Keratinocyte (primary cell): ENCODE measurements around the gene MFSD12.

Experiments used
- EZH2 ChIP-seq: IDR thresholded peaks from one replicate; pipeline ENCODE4 v1.6.1; 2012; ENCODE audit warnings: inconsistent platforms, mild to moderate bottlenecking, low read length, moderate library complexity
- TF ChIP-seq, protein P1 (sequence below), 3 experiments: IDR thresholded peaks in 1 of 3; conservative IDR thresholded peaks in 1 of 3; optimal IDR thresholded peaks in 1 of 3; 2 replicates in 2 of 3; 3 replicates in 1 of 3; pipeline versions ENCODE3 to v1.5.1; 2011; ENCODE audit warnings: low read length in 3 of 3, mild to moderate bottlenecking in 3 of 3, moderate library complexity in 2 of 3, control low read depth in 1 of 3, inconsistent platforms in 1 of 3; ENCODE audit not compliant: insufficient read depth in 2 of 3; ENCODE audit errors: extremely low read depth in 1 of 3

DNA sequence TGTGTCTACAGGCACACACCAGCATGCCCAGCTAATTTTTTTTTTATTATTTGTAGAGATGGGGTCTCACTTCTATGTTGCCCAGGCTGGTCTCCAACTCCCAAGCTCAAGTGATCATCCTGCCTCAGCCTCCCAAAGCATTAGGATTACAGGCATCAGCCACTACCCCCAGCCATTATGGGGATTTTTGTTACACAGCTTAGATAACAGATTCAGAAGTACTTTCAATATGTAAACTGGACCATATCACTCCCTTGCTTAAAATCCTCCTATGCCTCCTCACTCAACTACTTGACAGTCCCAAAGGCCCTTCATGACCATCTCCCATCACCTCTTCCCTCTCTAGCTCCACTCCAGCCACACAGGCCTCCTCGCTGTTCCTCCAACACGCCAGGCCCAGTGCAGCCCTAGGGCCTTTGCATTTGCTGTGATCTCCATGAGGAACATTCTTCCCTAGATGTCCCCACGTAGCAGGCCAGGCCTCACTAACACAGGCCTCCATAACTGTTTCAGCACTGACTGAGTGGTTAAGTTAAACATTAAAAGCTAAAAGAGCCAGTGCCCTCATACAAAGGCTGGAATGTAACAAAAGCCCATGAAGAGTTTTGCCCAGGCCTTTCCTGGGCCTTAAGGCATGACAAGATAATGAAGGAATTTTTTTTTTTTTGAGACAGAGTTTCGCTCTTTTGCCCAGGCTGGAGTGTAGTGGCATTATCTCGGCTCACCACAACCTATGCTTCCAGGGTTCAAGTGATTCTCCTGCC is 59.4 kb downstream of the MFSD12 start:
- TF ChIP-seq, protein P1, sequence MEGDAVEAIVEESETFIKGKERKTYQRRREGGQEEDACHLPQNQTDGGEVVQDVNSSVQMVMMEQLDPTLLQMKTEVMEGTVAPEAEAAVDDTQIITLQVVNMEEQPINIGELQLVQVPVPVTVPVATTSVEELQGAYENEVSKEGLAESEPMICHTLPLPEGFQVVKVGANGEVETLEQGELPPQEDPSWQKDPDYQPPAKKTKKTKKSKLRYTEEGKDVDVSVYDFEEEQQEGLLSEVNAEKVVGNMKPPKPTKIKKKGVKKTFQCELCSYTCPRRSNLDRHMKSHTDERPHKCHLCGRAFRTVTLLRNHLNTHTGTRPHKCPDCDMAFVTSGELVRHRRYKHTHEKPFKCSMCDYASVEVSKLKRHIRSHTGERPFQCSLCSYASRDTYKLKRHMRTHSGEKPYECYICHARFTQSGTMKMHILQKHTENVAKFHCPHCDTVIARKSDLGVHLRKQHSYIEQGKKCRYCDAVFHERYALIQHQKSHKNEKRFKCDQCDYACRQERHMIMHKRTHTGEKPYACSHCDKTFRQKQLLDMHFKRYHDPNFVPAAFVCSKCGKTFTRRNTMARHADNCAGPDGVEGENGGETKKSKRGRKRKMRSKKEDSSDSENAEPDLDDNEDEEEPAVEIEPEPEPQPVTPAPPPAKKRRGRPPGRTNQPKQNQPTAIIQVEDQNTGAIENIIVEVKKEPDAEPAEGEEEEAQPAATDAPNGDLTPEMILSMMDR (optimal IDR thresholded peaks at IDR 0.05 in 1 of 3, IDR thresholded peaks at IDR 0.05 in 1 of 3, conservative IDR thresholded peaks at IDR 0.05 in 1 of 3; ENCODE audit: extremely low read depth in 1 of 3, insufficient read depth in 2 of 3, low read length in 3 of 3), result no peak
- TF ChIP-seq EZH2, result no peak
